Activated naive CD8-positive, alpha-beta T cell treated with anti-CD3 and anti-CD28 coated beads, Interleukin-2, amount 10 ng/mL, durations not matched to agents 7 days and 5 days (primary cell): Measurements from ENCODE around the gene NEK5. TPM values are rescaled to one million over a fixed set of nuclear protein-coding genes. Genes with fewer than 3 reads are reported as not detected.
"Not testable (repeated sequence)": the region's sequence is repeated elsewhere in the genome, so short reads cannot be mapped to it uniquely, and the experiment has no call there.

Experiments used
- ATAC-seq: fragments of 150-1000 bp; cut with Tn5 transposase; one replicate; pipeline ENCODE4 v1.10.0; 2021; ENCODE audit warnings: low read depth, moderate library complexity
- POLR2A ChIA-PET: fragments of 350-600 bp; sonication (Branson Sonifier 250); formaldehyde crosslinking; loops from one replicate; lab custom pipeline; 2021; ENCODE audit warnings: antibody characterized with exemption; lab: Charles Lee
- DNase-seq: peaks from one replicate; pipeline ENCODE4 v3.0.0; 2021
- H3K27ac Mint-ChIP-seq: one replicate; pipeline ENCODE4 v1.8.0; 2022; ENCODE audit warnings: mild to moderate bottlenecking, mixed read lengths
- H3K27me3 Mint-ChIP-seq: one replicate; pipeline ENCODE4 v1.8.0; 2022; ENCODE audit warnings: mild to moderate bottlenecking, moderate library complexity, mixed read lengths
- H3K36me3 Mint-ChIP-seq: one replicate; pipeline ENCODE4 v1.8.0; 2021; ENCODE audit warnings: mild to moderate bottlenecking, mixed read lengths
- H3K4me1 Mint-ChIP-seq: one replicate; pipeline ENCODE4 v1.8.0; 2021; ENCODE audit warnings: mixed read lengths
- H3K4me3 Mint-ChIP-seq: one replicate; pipeline ENCODE4 v1.8.0; 2022; ENCODE audit warnings: mild to moderate bottlenecking, moderate library complexity, mixed read lengths
- H3K9me3 Mint-ChIP-seq: one replicate; pipeline ENCODE4 v1.8.0; 2021; ENCODE audit warnings: mixed read lengths
- total RNA-seq, 2 experiments: library from RNA; stranded (reverse); gene quantifications; one replicate each; pipeline ENCODE4 v1.2.3, GENCODE V29; 2021

Gene NEK5
- total RNA-seq, 2 experiments from 2014 or later, result not detected

- Mint-ChIP-seq H3K4me1 (no peaks in the 10 kb centered on the region), H3K4me3 (no peak overlapping the region), H3K9me3 (no peaks in the 10 kb centered on the region), H3K27me3 (peaks cover 1% of the 10 kb centered on the region), H3K36me3 (no peaks in the 10 kb centered on the region), H3K27ac (no peak overlapping the region)
- POLR2A ChIA-PET, result no interaction called here
- DNase-seq (no peak), ATAC-seq (no peak)
Observed at GRCh38 chr13:52082601-52083000, 46.3 kb downstream of the NEK5 start.

- POLR2A ChIA-PET, H3K9me3 Mint-ChIP-seq, H3K27ac Mint-ChIP-seq, H3K36me3 Mint-ChIP-seq, H3K4me3 Mint-ChIP-seq, ATAC-seq, DNase-seq, H3K4me1 Mint-ChIP-seq: not testable (repeated sequence)
- H3K27me3 Mint-ChIP-seq, result peaks cover 14% of the 10 kb centered on the region
Observed at GRCh38 chr13:52079891-52080290, 49.0 kb downstream of the NEK5 start.

GRCh38 chr13:52070929-52071523 lies 57.8 kb downstream of the NEK5 start:
- Mint-ChIP-seq H3K9me3 (peaks cover 5% of the 10 kb centered on the region), H3K27ac (peak overlapping the region; percentile 2), H3K36me3 (no peaks in the 10 kb centered on the region), H3K27me3 (peaks cover 18% of the 10 kb centered on the region), H3K4me1 (peaks cover 7% of the 10 kb centered on the region), H3K4me3 (no peak overlapping the region)
- POLR2A ChIA-PET, result no interaction called here
- DNase-seq, result no peak
- ATAC-seq, result peak; percentile 47

- no peak overlapping the region for H3K27ac Mint-ChIP-seq
- no peak for DNase-seq
- no peak overlapping the region for H3K4me3 Mint-ChIP-seq
- H3K36me3 Mint-ChIP-seq, result no peaks in the 10 kb centered on the region
- H3K9me3 Mint-ChIP-seq, result peaks cover 10% of the 10 kb centered on the region
- peaks cover 7% of the 10 kb centered on the region for H3K4me1 Mint-ChIP-seq
- ATAC-seq, result no peak
- H3K27me3 Mint-ChIP-seq, result peaks cover 5% of the 10 kb centered on the region
- POLR2A ChIA-PET, result no interaction called here
Observed at GRCh38 chr13:52067237-52067636, 61.6 kb downstream of the NEK5 start.

GRCh38 chr13:52061587-52061986 lies 67.3 kb downstream of the NEK5 start:
- no peak overlapping the region for H3K27ac Mint-ChIP-seq
- H3K4me3 Mint-ChIP-seq, result no peak overlapping the region
- no peaks in the 10 kb centered on the region for H3K36me3 Mint-ChIP-seq
- no peaks in the 10 kb centered on the region for H3K4me1 Mint-ChIP-seq
- peaks cover 5% of the 10 kb centered on the region for H3K9me3 Mint-ChIP-seq
- peaks cover 2% of the 10 kb centered on the region for H3K27me3 Mint-ChIP-seq
- ATAC-seq, result no peak
- POLR2A ChIA-PET, result no interaction called here
- no peak for DNase-seq

GRCh38 chr13:52061064-52061463 lies 67.8 kb downstream of the NEK5 start:
- H3K4me1 Mint-ChIP-seq, H3K4me3 Mint-ChIP-seq, ATAC-seq, H3K27ac Mint-ChIP-seq, H3K36me3 Mint-ChIP-seq, DNase-seq, H3K9me3 Mint-ChIP-seq, H3K27me3 Mint-ChIP-seq, POLR2A ChIA-PET: not testable (repeated sequence)

- Mint-ChIP-seq H3K4me3 (no peak overlapping the region), H3K36me3 (no peaks in the 10 kb centered on the region), H3K27me3 (no peaks in the 10 kb centered on the region), H3K4me1 (no peaks in the 10 kb centered on the region), H3K9me3 (peaks cover 3% of the 10 kb centered on the region), H3K27ac (no peak overlapping the region)
- ATAC-seq (no peak), DNase-seq (no peak)
- POLR2A ChIA-PET, result no interaction called here
Observed at GRCh38 chr13:52053460-52053859, 75.4 kb downstream of the NEK5 start.

- no peaks in the 10 kb centered on the region for H3K36me3 Mint-ChIP-seq
- no peak for DNase-seq
- no peak overlapping the region for H3K27ac Mint-ChIP-seq
- H3K4me1 Mint-ChIP-seq, result no peaks in the 10 kb centered on the region
- no peak for ATAC-seq
- POLR2A ChIA-PET, result no interaction called here
- no peak overlapping the region for H3K4me3 Mint-ChIP-seq
- peaks cover 3% of the 10 kb centered on the region for H3K9me3 Mint-ChIP-seq
- no peaks in the 10 kb centered on the region for H3K27me3 Mint-ChIP-seq
Observed at GRCh38 chr13:52051400-52051799, 77.5 kb downstream of the NEK5 start.

GRCh38 chr13:52048516-52048915 lies 80.4 kb downstream of the NEK5 start:
- H3K27me3 Mint-ChIP-seq, result no peaks in the 10 kb centered on the region
- POLR2A ChIA-PET, result no interaction called here
- H3K4me1 Mint-ChIP-seq, result no peaks in the 10 kb centered on the region
- DNase-seq (no peak), ATAC-seq (no peak)
- H3K27ac Mint-ChIP-seq, result no peak overlapping the region
- peaks cover 1% of the 10 kb centered on the region for H3K9me3 Mint-ChIP-seq
- no peaks in the 10 kb centered on the region for H3K36me3 Mint-ChIP-seq
- H3K4me3 Mint-ChIP-seq, result no peak overlapping the region

GRCh38 chr13:52047463-52047862 lies 81.4 kb downstream of the NEK5 start:
- H3K36me3 Mint-ChIP-seq, result no peaks in the 10 kb centered on the region
- H3K4me3 Mint-ChIP-seq, result no peak overlapping the region
- H3K27ac Mint-ChIP-seq, result no peak overlapping the region
- POLR2A ChIA-PET, result no interaction called here
- ATAC-seq (no peak), DNase-seq (no peak)
- peaks cover 1% of the 10 kb centered on the region for H3K9me3 Mint-ChIP-seq
- no peaks in the 10 kb centered on the region for H3K4me1 Mint-ChIP-seq
- no peaks in the 10 kb centered on the region for H3K27me3 Mint-ChIP-seq

GRCh38 chr13:52043675-52044074 lies 85.2 kb downstream of the NEK5 start:
- DNase-seq (no peak), ATAC-seq (no peak)
- POLR2A ChIA-PET, result no interaction called here
- Mint-ChIP-seq H3K9me3 (no peaks in the 10 kb centered on the region), H3K4me3 (no peak overlapping the region), H3K36me3 (no peaks in the 10 kb centered on the region), H3K27me3 (no peaks in the 10 kb centered on the region), H3K4me1 (no peaks in the 10 kb centered on the region), H3K27ac (no peak overlapping the region)

GRCh38 chr13:52036037-52036436 lies 92.8 kb downstream of the NEK5 start:
- Mint-ChIP-seq H3K4me3 (no peak overlapping the region), H3K4me1 (no peaks in the 10 kb centered on the region), H3K27me3 (no peaks in the 10 kb centered on the region), H3K9me3 (peaks cover 2% of the 10 kb centered on the region), H3K36me3 (peaks cover 2% of the 10 kb centered on the region), H3K27ac (no peak overlapping the region)
- DNase-seq (no peak), ATAC-seq (no peak)
- POLR2A ChIA-PET, result no interaction called here

- no peak overlapping the region for H3K4me3 Mint-ChIP-seq
- POLR2A ChIA-PET, result no interaction called here
- H3K9me3 Mint-ChIP-seq, result peaks cover 4% of the 10 kb centered on the region
- H3K27ac Mint-ChIP-seq, result no peak overlapping the region
- peaks cover 8% of the 10 kb centered on the region for H3K36me3 Mint-ChIP-seq
- DNase-seq, result no peak
- peaks cover 3% of the 10 kb centered on the region for H3K4me1 Mint-ChIP-seq
- no peak for ATAC-seq
- H3K27me3 Mint-ChIP-seq, result no peaks in the 10 kb centered on the region
Observed at GRCh38 chr13:52034616-52035226, 94.2 kb downstream of the NEK5 start.

- Mint-ChIP-seq H3K36me3 (peaks cover 21% of the 10 kb centered on the region), H3K4me3 (no peak overlapping the region), H3K27ac (no peak overlapping the region), H3K4me1 (peaks cover 3% of the 10 kb centered on the region), H3K27me3 (no peaks in the 10 kb centered on the region), H3K9me3 (peaks cover 4% of the 10 kb centered on the region)
- DNase-seq (no peak), ATAC-seq (no peak)
- POLR2A ChIA-PET, result no interaction called here
Observed at GRCh38 chr13:52033039-52033438, 95.8 kb downstream of the NEK5 start.
